Heart left ventricle (tissue), 16 donors: ENCODE data around the gene C2orf92. TPM values are rescaled to one million over a fixed set of nuclear protein-coding genes. Genes with fewer than 3 reads are reported as not detected.

Source experiments
- ATAC-seq, 4 donors: fragments of 200-7000 bp; cut with Tn5 transposase; one replicate each; pipeline ENCODE4 v1.9.1; 2020 to 2022; ENCODE audit warnings: moderate library complexity in 4 of 4, mild to moderate bottlenecking in 3 of 4, moderate number of reproducible peaks in 1 of 4
- DNase-seq, 5 donors: peaks; one replicate each; pipeline ENCODE4 v3.0.0-alpha.2; 2020
- H3K27ac ChIP-seq, 12 donors: fragments of 200-600 bp; sonication (generic) in 4 of 12; one replicate each; pipeline versions ENCODE4 v1.5.0 to v1.8.0; 2016 to 2022; ENCODE audit warnings: mild to moderate bottlenecking in 2 of 12
- H3K27me3 ChIP-seq, 9 donors: fragments of 200-600 bp; sonication (generic) in 2 of 9; one replicate each; pipeline versions ENCODE4 v1.5.1 to v1.8.0; 2016 to 2022; ENCODE audit warnings: mild to moderate bottlenecking in 3 of 9
- H3K36me3 ChIP-seq, 9 donors: fragments of 200-600 bp; sonication (generic) in 2 of 9; one replicate each; pipeline versions ENCODE4 v1.5.0 to v1.8.0; 2018 to 2022; ENCODE audit warnings: mild to moderate bottlenecking in 2 of 9
- H3K4me1 ChIP-seq, 12 donors: fragments of 200-600 bp; sonication (generic) in 4 of 12; one replicate each; pipeline versions ENCODE4 v1.5.0 to v1.8.0; 2016 to 2022; ENCODE audit warnings: mild to moderate bottlenecking in 3 of 12
- H3K4me3 ChIP-seq, 12 donors: fragments of 200-600 bp; sonication (generic) in 4 of 12; one replicate each; pipeline versions ENCODE4 v1.5.0 to v1.8.0; 2017 to 2022; ENCODE audit warnings: mild to moderate bottlenecking in 9 of 12, moderate library complexity in 4 of 12
- H3K9me3 ChIP-seq, 12 donors: fragments of 200-600 bp; sonication (generic) in 4 of 12; one replicate each; pipeline versions ENCODE4 v1.5.0 to v1.8.0; 2016 to 2022; ENCODE audit warnings: mild to moderate bottlenecking in 1 of 12
- POLR2A ChIP-seq, 2 donors: fragments of 450-650 bp; IDR thresholded peaks; one replicate each; pipeline ENCODE4 v1.6.1; 2017; ENCODE audit warnings: antibody characterized with exemption in 2 of 2, mild to moderate bottlenecking in 2 of 2, moderate library complexity in 2 of 2
- WGBS, 4 donors: extraction: QIAGEN DNeasy Blood & Tissue Kit in 2 of 4; methylation state at CpG; one replicate each; pipeline versions ENCODE4 v1.1.5 to v1.1.7; 2013 to 2018; 5-methylcytosine and 5-hydroxymethylcytosine counted together
- intact Hi-C, 10 donors: fragments of 100-400 bp; cut with DNase I; formaldehyde crosslinking; loops; one replicate each; pipeline versions ENCODE4 v1.11.1 to v1.14.2; 2022
- polyA plus RNA-seq, 2 donors: library from polyadenylated mRNA; stranded (reverse); fragments of 200-250 nt; gene quantifications; one replicate each; pipeline ENCODE4 v1.2.3, GENCODE V29; 2013
- total RNA-seq, 9 donors: library from RNA; depleted of rRNA in 2 of 9; stranded (reverse); fragments of >200 nt in 2 of 9; fragmentation: NEBNext Ultra II Directional in 3 of 9; extraction: Animal tissue kit (Norgen Biotek cat#: 25700) in 3 of 9; gene quantifications; one replicate each; pipeline versions ENCODE4 v1.1.0 to v1.2.4, GENCODE V29; 2016 to 2023
- TF ChIP-seq, protein P1 (sequence below), 12 donors: fragments of 200-600 bp; sonication (generic) in 4 of 12; IDR thresholded peaks; one replicate each; pipeline versions ENCODE4 v1.5.0 to v1.8.0; 2018 to 2022; ENCODE audit warnings: antibody characterized with exemption in 12 of 12, mild to moderate bottlenecking in 5 of 12
- donor health status: ischemic (EF 13 %, LVEDD 7.1; RV severe dilation, severe dysfunction).
- donor health status: healthy with polysubstance abuse.
- donor health status: DM: no; HTN: yes; CAD: no.
- donor health status: DM: no; HTN: no; CAD: no.
- donor health status: ischemic (EF 25% LVEDD 6.9; RV normal size, moderate dysfunction).
- donor health status: ischemic (EF 25% LVEDD 5.7; RV mildly dilated, moderate dysfunction).
- donor health status: healthy.
- donor health status: DM: yes; HTN: yes; CAD: no.
- donor health status: ischemic (EF 35%, LVEDD 5.7; RV mildly dilated, moderate dysfunction).
- donor health status: nonischemic (EF 11% LVEDD 7.7; RV severe dilation, severe dysfunction).
- donor health status: DM: yes; HTN: yes; CAD: no.
- donor health status: PGD.
- donor health status: ischemic (EF 29% LVEDD 5.4; RV normal size, mild dysfunction).
- donor health status: nonischemic (EF 23%, LVEDD 6.1; RV moderate dilation, normal function).

Gene C2orf92
- total and polyA plus RNA-seq, 11 donors: 0.89 to 11.0 (median 2.4) TPM

DNA sequence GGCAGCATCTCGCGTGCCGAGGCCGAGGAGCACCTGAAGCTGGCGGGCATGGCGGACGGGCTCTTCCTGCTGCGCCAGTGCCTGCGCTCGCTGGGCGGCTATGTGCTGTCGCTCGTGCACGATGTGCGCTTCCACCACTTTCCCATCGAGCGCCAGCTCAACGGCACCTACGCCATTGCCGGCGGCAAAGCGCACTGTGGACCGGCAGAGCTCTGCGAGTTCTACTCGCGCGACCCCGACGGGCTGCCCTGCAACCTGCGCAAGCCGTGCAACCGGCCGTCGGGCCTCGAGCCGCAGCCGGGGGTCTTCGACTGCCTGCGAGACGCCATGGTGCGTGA is 54.5 kb downstream of the C2orf92 start:
- H3K36me3 ChIP-seq: no peaks in the 10 kb centered on the region
- ATAC-seq: no peak
- H3K27me3 ChIP-seq: no peaks in the 10 kb centered on the region
- 71 to 86% (median 74%) methylated on average over 29 to 41 of the region's 41 CpGs for WGBS, 4 donors
- intact Hi-C loops: no loop called here
- TF ChIP-seq, protein P1, sequence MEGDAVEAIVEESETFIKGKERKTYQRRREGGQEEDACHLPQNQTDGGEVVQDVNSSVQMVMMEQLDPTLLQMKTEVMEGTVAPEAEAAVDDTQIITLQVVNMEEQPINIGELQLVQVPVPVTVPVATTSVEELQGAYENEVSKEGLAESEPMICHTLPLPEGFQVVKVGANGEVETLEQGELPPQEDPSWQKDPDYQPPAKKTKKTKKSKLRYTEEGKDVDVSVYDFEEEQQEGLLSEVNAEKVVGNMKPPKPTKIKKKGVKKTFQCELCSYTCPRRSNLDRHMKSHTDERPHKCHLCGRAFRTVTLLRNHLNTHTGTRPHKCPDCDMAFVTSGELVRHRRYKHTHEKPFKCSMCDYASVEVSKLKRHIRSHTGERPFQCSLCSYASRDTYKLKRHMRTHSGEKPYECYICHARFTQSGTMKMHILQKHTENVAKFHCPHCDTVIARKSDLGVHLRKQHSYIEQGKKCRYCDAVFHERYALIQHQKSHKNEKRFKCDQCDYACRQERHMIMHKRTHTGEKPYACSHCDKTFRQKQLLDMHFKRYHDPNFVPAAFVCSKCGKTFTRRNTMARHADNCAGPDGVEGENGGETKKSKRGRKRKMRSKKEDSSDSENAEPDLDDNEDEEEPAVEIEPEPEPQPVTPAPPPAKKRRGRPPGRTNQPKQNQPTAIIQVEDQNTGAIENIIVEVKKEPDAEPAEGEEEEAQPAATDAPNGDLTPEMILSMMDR (IDR thresholded peaks at IDR 0.05): no peak
- no peak for TF ChIP-seq POLR2A (IDR thresholded peaks at IDR 0.05)
- DNase-seq: no peak
- H3K4me3 ChIP-seq: no peak overlapping the region
- H3K9me3 ChIP-seq: peaks cover 0 to 5% (median 0%) of the 10 kb centered on the region in 12 donors
- H3K27ac ChIP-seq: no peak overlapping the region
- peaks cover 0 to 35% (median 24%) of the 10 kb centered on the region in 12 donors for H3K4me1 ChIP-seq

DNA sequence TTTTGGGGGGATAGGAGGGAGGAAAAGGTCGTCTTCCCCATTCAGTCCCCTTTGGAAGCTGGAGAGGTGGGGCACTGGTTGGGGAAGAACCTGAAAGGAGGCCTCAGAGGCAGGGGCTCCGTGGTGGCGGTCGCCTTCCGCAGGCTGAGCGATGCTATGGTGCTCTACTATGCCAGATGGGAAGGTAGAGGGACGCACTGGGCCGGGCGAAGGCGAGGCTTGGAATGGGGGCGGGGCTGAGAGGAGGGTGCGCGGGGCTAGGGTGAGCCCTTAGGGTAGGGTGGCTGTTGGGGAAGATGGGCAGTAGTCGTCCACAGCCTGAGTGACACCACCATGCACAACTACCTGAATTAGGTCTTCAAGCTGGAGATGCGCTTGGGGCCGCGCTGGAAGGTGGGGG is 55.0 kb downstream of the C2orf92 start:
- Histone ChIP-seq H3K36me3 (no peaks in the 10 kb centered on the region), H3K27ac (no peak overlapping the region), H3K9me3 (peaks cover 0 to 5% (median 0%) of the 10 kb centered on the region in 12 donors), H3K4me3 (no peak overlapping the region), H3K4me1 (peaks cover 0 to 35% (median 24%) of the 10 kb centered on the region in 12 donors), H3K27me3 (no peaks in the 10 kb centered on the region)
- no peak for DNase-seq
- 83 to 89% (median 87%) methylated on average over 17 of the region's 17 CpGs for WGBS, 4 donors
- intact Hi-C loops: no loop called here
- no peak for ATAC-seq
- no peak for TF ChIP-seq POLR2A (IDR thresholded peaks at IDR 0.05)

DNA sequence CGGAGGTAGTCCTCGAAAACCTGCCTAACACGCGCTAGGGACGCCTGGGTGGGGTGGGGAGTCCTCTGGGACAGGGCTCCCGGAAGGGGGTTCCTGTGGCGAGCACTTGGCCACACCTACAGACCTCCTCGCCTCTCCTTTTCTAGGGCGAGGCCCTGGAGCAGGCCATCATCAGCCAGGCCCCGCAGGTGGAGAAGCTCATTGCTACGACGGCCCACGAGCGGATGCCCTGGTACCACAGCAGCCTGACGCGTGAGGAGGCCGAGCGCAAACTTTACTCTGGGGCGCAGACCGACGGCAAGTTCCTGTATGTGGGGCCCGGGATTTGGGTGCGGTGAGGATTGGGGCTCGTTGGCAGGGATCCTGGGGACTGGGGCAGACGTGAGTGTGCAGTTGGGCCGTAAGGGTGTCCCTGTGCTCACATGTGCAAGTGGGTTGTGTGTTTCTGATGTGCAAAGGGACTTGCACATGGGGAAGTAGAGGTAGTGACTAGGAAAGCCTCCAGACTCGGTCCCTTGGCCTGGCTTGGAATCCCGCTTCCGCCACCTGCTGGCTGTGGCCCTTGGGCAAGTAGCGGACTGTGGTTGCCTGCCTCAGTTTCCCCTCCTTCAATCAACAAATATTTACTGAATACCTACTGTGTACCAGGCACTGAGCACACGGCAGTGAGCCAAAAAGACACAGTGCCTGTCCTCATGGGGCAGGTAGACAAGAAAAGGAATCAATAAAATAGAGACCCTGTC is 55.6 kb downstream of the C2orf92 start:
- TF ChIP-seq, protein P1 (IDR thresholded peaks at IDR 0.05): no peak
- no peak for TF ChIP-seq POLR2A (IDR thresholded peaks at IDR 0.05)
- no peaks in the 10 kb centered on the region for H3K36me3 ChIP-seq
- DNase-seq (peak in 1 of 5 donors; percentile 18), ATAC-seq (no peak)
- H3K9me3 ChIP-seq: peaks cover 0 to 12% (median 3%) of the 10 kb centered on the region in 12 donors
- 92 to 96% (median 94%) methylated on average over 17 to 31 of the region's 31 CpGs for WGBS, 4 donors
- H3K27ac ChIP-seq: peak overlapping the region in 8 of 12 donors; percentile 2 to 88 (median 70)
- peaks cover 0 to 35% (median 24%) of the 10 kb centered on the region in 12 donors for H3K4me1 ChIP-seq
- no peak overlapping the region for H3K4me3 ChIP-seq
- H3K27me3 ChIP-seq: no peaks in the 10 kb centered on the region
- intact Hi-C loops: no loop called here

DNA sequence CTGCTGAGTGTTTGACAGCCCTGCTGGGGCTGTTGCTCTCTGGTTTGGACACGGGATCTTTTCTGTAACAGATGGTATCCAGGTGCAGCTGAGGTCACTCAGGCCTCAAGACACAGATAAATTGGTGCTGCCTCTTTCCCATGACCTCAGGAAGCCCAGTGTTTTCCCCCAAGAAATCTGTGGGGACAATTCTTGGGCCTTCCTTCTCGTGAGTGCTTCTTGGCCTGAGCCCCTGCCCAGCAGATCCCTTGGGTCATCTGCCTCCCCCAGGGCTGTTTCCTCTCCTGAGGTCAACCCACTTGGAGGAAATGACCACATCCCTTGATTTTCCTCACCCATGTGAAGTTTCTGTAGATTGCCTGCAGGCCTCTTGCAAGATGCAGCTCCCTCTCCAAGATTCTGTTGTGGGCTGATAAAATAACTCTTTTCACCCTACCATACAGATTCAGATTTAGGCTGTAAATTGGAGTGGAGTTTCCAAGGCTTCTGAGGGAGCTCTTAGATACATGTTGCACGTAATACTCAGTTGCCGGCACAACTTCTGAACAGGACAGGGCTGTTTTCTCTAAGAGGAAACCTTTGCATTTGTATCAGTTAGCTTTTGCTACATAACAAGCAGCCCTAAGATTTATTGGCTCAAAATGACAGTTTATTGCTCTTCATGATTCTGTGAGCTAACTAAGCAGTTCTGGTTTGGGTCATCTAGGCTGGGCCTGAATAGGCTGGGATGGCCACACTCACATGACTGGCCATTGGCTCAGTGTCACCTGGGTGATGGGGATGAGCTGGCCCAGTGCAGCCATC is 57.0 kb downstream of the C2orf92 start:
- H3K36me3 ChIP-seq: no peaks in the 10 kb centered on the region
- ATAC-seq (peak; percentile 56 to 88 (median 66)), DNase-seq (peak in 4 of 5 donors; percentile 60 to 75 (median 72))
- intact Hi-C loops: no loop called here
- WGBS, 4 donors: 33 to 74% (median 48%) methylated on average over 4 of the region's 4 CpGs
- no peak overlapping the region for H3K4me3 ChIP-seq
- no peaks in the 10 kb centered on the region for H3K27me3 ChIP-seq
- peaks cover 0 to 18% (median 8%) of the 10 kb centered on the region in 12 donors for H3K9me3 ChIP-seq
- H3K4me1 ChIP-seq: peaks cover 0 to 35% (median 24%) of the 10 kb centered on the region in 12 donors
- TF ChIP-seq, protein P1 (IDR thresholded peaks at IDR 0.05): no peak
- no peak for TF ChIP-seq POLR2A (IDR thresholded peaks at IDR 0.05)
- H3K27ac ChIP-seq: peak overlapping the region in 10 of 12 donors; percentile 2 to 88 (median 61)
